Activated naive CD8-positive, alpha-beta T cell treated with anti-CD3 and anti-CD28 coated beads for 36 hours (primary cell): ENCODE results near the gene ST14. TPM values are rescaled to one million over a fixed set of nuclear protein-coding genes. Genes with fewer than 3 reads are reported as not detected.

Experiments used
- DNase-seq: peaks from one replicate; pipeline ENCODE4 v3.0.0; 2021
- H3K27ac Mint-ChIP-seq: one replicate; pipeline ENCODE4 v1.8.0; 2022; ENCODE audit warnings: mild to moderate bottlenecking, moderate library complexity, mixed read lengths
- H3K27me3 Mint-ChIP-seq: one replicate; pipeline ENCODE4 v1.8.0; 2022; ENCODE audit warnings: mild to moderate bottlenecking, mixed read lengths
- H3K36me3 Mint-ChIP-seq: one replicate; pipeline ENCODE4 v1.8.0; 2021; ENCODE audit warnings: mild to moderate bottlenecking, mixed read lengths
- H3K4me1 Mint-ChIP-seq: one replicate; pipeline ENCODE4 v1.8.0; 2021; ENCODE audit warnings: mixed read lengths
- H3K4me3 Mint-ChIP-seq: one replicate; pipeline ENCODE4 v1.8.0; 2022; ENCODE audit warnings: mild to moderate bottlenecking, moderate library complexity, mixed read lengths
- H3K9me3 Mint-ChIP-seq: one replicate; pipeline ENCODE4 v1.8.0; 2022; ENCODE audit warnings: mixed read lengths
- total RNA-seq, 2 experiments: library from RNA; stranded (reverse); gene quantifications; one replicate each; pipeline ENCODE4 v1.2.3, GENCODE V29; 2021

Gene ST14
- under 1 TPM; 0.14 to 0.48 TPM for total RNA-seq

DNA sequence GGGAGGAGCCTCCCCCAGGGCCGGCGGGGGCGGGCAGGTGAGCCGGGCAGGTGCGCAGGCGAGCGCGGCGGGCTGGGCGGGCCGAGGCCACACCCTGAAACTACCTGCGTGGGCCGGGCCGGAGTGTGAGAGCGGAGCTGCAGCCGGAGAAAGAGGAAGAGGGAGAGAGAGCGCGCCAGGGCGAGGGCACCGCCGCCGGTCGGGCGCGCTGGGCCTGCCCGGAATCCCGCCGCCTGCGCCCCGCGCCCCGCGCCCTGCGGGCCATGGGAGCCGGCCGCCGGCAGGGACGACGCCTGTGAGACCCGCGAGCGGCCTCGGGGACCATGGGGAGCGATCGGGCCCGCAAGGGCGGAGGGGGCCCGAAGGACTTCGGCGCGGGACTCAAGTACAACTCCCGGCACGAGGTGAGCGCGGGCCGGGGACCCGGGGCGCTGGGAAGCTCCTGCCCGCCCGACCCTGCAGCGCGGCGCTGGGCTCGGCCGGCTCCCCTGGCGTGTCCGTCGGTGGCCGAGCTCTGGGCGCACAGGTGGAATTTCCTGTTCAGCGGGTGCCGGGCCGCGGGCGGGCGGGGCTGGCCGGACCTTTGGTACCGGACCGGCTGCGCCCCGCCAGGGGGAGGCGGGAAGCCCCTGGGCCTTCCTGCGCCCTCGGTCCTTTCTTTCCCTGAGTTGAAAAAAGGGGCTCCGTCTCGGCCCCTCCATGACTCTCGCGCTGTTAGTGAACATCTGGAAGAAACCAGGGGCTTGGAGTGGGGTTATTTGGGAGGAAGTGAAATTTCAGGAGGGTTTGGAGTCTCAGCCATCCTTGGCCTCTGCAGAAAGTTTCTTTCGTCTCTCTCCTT is at the start of gene ST14:
TSS of gene ST14 (plus strand) at position 126 of the 841 bp plus-strand sequence. CDS start at position 324, 198 bp downstream.
- Mint-ChIP-seq H3K9me3 (no peaks in the 10 kb centered on the region), H3K27me3 (peaks cover 55% of the 10 kb centered on the region), H3K4me1 (peaks cover 5% of the 10 kb centered on the region), H3K4me3 (peak within 1 kb of the TSS; percentile 53), H3K36me3 (no peaks in the 10 kb centered on the region), H3K27ac (no peak within 1 kb of the TSS)
- peak; percentile 18 for DNase-seq

DNA sequence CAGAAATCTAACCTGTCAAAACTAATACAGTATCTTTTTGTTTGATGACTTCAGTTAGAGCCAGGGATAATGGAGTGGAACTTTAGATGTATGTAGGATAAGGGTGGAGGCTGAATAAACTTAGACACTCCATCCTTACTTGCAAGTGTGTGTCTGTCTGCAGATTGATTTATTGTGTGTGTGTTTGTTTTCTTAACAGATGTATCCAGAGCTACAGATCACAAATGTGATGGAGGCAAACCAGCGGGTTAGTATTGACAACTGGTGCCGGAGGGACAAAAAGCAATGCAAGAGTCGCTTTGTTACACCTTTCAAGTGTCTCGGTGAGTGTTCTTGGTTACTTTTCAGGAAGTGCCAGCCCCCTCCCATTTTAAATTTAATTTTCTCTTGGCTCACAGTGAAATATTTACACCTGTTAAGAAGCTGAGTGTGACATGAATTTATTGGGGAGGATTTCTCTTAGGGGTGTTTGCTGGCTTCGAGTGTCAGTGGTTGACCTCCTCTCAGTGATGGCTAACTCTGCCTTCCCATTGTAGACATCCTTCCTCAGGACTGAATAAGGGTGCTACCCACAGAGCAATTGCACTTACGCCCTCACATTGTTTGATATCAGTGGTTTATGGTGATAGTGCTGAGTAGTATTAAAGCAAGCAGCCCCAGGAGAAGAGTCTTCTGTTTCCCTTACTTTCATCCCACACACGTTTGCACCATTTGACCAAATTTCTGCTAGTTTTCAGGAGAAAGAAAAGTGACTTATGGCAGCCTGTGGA is 49.1 kb upstream of the ST14 start:
- peaks cover 13% of the 10 kb centered on the region for H3K27me3 Mint-ChIP-seq
- no peak overlapping the region for H3K4me3 Mint-ChIP-seq

DNA sequence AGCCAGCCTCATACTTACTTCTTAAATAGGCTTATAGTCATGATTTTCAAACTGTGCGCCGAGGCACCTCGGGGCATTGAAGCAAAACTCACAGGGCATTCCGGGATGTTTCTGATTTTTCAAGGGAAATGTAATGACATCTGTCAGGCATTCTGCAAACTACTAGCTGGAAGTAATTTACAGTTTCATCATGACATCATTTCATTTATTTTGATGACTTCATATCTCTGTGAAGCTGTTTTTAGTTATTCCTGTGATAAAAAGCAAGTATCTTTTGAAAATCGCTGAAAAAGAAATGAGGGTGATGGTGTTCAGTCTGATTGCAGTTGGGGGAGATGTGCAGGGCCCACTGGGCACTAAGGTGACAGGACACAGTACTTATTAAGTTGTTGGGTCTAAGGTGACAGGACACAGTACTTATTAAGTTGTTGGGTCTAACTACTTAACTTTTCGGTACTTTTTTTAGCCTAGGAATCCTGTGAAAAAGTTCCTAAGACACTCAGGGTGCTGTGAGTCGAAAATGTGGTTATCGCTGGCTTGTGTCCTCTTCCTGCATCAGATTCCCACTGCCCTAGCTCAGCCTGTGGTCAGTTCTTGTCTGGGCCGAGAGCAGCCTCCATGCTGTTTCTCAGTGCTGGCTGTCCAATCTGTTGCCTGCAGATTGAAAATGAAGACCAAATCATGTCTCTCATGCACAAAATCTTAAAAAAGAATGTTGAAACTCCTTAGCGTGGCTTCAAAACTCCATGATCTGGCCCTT is 47.3 kb upstream of the ST14 start:
- DNase-seq, result no peak
- no peak overlapping the region for H3K4me3 Mint-ChIP-seq
- H3K9me3 Mint-ChIP-seq, result no peaks in the 10 kb centered on the region
- peaks cover 27% of the 10 kb centered on the region for H3K36me3 Mint-ChIP-seq
- no peak overlapping the region for H3K27ac Mint-ChIP-seq
- H3K4me1 Mint-ChIP-seq, result peaks cover under 1% of the 10 kb centered on the region
- H3K27me3 Mint-ChIP-seq, result peaks cover 22% of the 10 kb centered on the region

More for the DNA sequence above, 49.1 kb upstream of the ST14 start:
- H3K4me1 Mint-ChIP-seq, result no peaks in the 10 kb centered on the region
- no peak overlapping the region for H3K27ac Mint-ChIP-seq
- H3K36me3 Mint-ChIP-seq, result peaks cover 37% of the 10 kb centered on the region
- DNase-seq, result no peak
- no peaks in the 10 kb centered on the region for H3K9me3 Mint-ChIP-seq

DNA sequence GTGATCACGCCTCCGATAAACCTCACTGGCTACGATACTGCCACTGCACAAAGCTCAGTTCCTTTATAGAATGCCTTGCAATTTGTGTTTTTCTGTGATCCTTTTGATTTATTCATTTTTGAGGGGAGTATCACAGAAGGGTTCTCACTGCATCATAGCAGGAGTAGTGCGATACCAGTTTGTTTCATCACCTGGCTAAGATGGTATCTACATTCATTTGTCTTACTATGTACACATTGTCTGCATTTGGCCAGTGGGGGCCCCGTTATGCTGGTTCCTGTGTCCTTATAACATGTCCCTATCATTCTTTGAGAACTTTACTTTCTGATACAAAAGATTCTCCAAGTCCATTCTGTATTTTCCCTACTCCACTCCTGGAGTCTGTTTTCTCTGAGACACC is 45.3 kb upstream of the ST14 start:
- no peak for DNase-seq
- Mint-ChIP-seq H3K4me1 (peaks cover 21% of the 10 kb centered on the region), H3K27ac (no peak overlapping the region), H3K27me3 (peaks cover 22% of the 10 kb centered on the region), H3K9me3 (no peaks in the 10 kb centered on the region), H3K4me3 (no peak overlapping the region), H3K36me3 (peaks cover 22% of the 10 kb centered on the region)

DNA sequence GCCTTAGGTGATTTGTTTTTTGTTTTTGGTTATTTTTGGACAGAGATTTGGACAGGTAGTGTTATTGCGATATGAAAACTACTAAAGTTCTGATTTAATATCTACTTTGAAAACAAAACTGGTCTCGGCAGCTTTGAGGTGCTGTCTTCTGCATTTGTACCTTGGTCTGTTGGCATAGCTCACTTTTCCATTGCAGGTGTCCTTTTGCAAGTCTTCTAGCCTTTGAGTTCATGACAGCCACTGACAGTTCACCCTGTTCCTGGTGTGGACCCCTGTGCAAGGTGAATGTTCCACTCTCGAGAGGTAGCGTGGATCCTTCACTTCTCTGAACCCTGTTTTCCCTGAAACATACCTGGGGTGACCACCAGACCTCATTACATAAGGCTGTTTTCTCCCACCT is 44.9 kb upstream of the ST14 start:
- H3K27ac Mint-ChIP-seq, result no peak overlapping the region
- peaks cover 25% of the 10 kb centered on the region for H3K4me1 Mint-ChIP-seq
- H3K27me3 Mint-ChIP-seq, result peaks cover 26% of the 10 kb centered on the region

DNA sequence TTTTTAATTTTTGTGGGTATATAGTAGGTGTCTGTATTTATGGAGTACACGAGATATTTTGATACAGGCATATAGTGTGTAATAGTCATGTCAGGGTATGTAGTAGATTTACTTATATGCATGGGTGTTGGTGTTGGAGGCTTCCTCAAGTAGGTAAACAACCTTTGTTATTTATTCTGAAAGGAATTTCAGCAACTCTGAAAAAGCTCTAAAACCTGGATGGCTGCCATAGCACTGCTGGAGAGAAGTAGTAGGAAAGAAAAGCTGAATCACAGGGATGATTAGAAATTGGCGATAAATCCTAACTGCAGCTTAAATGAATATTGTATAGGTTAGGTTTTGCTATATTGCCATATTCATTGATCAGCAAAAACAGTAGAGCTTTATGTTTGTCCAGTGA is 44.4 kb upstream of the ST14 start:
- H3K9me3 Mint-ChIP-seq, result no peaks in the 10 kb centered on the region
- DNase-seq, result no peak
- H3K27me3 Mint-ChIP-seq, result peaks cover 29% of the 10 kb centered on the region
- H3K4me1 Mint-ChIP-seq, result peaks cover 27% of the 10 kb centered on the region
- peaks cover 21% of the 10 kb centered on the region for H3K36me3 Mint-ChIP-seq
- H3K4me3 Mint-ChIP-seq, result no peak overlapping the region
- H3K27ac Mint-ChIP-seq, result no peak overlapping the region

More for the DNA sequence above, 44.9 kb upstream of the ST14 start:
- H3K36me3 Mint-ChIP-seq, result peaks cover 22% of the 10 kb centered on the region
- H3K4me3 Mint-ChIP-seq, result no peak overlapping the region
- no peaks in the 10 kb centered on the region for H3K9me3 Mint-ChIP-seq
- no peak for DNase-seq

DNA sequence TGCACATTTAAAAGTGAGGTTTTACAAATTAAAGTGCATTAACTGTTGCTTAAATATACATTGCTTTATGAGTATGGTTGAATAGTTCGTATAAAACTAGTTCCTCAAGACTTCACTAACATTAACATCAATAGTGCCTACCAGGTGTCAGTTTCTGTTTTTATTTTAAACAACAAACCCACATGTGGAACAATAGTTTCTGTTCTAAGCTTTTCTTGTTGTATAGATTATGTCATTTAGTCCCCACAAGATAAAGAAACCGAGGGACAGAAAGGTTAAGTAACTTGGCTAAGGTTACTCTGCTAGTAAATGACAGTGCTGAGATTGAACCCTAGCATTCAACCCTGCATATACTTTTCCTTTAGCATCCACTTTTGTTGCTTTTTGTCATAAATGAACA is 41.4 kb upstream of the ST14 start:
- Mint-ChIP-seq H3K27me3 (peaks cover 34% of the 10 kb centered on the region), H3K9me3 (no peaks in the 10 kb centered on the region), H3K36me3 (peaks cover 27% of the 10 kb centered on the region), H3K27ac (no peak overlapping the region), H3K4me1 (peaks cover 53% of the 10 kb centered on the region), H3K4me3 (no peak overlapping the region)
- DNase-seq, result no peak

DNA sequence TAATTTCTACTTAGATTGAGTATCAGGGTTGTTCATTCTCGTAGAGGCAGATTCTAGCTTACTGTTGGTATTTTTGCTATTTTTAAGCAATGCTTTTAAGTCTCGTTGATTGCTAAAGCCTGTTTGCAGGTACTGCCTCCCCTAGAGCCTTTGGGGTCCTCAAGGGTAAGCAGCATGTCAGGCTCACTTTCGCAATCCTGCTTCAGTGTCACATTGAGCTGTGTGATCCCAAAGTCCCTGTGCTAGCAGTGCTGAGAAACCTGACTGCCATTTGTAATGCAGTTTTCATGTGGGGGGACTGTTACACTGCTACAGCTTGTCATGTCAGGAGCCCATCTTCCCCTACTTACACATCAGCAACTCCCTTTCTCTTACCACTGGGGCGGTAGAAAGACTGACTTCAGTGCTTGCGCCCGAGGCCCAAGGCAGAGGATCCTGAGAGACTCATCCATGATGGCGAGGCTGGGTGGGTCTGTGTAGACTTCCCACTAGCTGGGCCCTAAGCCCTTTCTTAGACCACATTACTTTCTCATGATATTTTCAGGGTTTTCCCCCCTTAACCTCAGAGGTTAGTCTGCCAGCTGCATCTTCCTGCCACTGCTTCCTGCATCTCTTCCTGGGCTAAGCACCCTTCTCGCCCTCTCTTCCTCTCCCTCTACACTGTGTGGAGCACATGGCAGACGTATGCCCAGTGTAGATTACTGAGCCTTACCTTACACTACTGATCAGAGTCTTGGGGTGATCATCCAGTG is 40.8 kb upstream of the ST14 start:
- peak overlapping the region; percentile 9 for H3K4me3 Mint-ChIP-seq
- H3K27me3 Mint-ChIP-seq, result peaks cover 37% of the 10 kb centered on the region
- H3K4me1 Mint-ChIP-seq, result peaks cover 53% of the 10 kb centered on the region
- H3K9me3 Mint-ChIP-seq, result no peaks in the 10 kb centered on the region
- DNase-seq, result peak; percentile 43
- H3K36me3 Mint-ChIP-seq, result peaks cover 31% of the 10 kb centered on the region
- no peak overlapping the region for H3K27ac Mint-ChIP-seq

DNA sequence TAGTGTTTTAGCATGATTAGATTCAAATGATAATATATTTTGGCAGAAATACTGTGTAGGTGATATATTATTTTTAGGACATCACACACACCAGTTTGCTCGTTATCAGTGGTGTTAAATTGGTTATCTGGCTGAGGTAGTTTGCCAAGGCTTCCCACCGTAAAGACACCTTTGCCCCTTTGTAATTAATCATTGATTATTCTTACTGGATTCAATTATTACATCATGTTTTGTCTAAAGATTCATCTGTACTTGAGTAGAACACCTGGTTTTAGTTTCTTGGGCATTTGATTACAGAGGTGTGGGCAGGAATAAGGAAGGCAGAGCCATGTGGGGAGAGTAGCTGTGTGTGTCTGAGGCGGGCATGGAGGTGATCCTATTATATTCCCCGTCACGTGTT is 39.5 kb upstream of the ST14 start:
- H3K4me1 Mint-ChIP-seq, result peaks cover 53% of the 10 kb centered on the region

DNA sequence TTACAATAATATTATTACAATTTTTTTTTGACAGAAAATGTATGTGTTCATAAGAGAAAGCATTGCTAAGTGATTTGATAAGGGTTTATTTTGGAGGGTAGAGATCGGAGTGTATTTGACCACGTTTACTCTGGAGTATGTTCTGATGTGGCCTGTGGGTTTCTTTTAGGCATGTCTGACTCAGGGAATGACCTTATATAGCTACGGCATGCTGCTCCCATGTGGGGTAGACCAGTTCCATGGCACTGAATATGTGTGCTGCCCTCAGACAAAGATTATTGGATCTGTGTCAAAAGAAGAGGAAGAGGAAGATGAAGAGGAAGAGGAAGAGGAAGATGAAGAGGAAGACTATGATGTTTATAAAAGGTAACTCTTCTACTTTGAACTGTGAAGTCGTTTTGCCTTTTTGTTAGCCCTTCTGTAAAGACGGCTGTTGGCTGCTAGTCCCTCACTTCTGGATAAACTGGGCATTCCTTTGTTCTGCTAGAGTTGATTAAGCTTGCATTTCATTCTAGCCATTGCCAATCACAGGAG is 38.1 kb upstream of the ST14 start:
- H3K36me3 Mint-ChIP-seq, result peaks cover 29% of the 10 kb centered on the region
- H3K4me3 Mint-ChIP-seq, result no peak overlapping the region
- no peak overlapping the region for H3K27ac Mint-ChIP-seq
- H3K27me3 Mint-ChIP-seq, result peaks cover 17% of the 10 kb centered on the region
- DNase-seq, result peak; percentile 39
- H3K4me1 Mint-ChIP-seq, result peaks cover 53% of the 10 kb centered on the region
- no peaks in the 10 kb centered on the region for H3K9me3 Mint-ChIP-seq

More for the DNA sequence above, 39.5 kb upstream of the ST14 start:
- H3K27me3 Mint-ChIP-seq, result peaks cover 27% of the 10 kb centered on the region
- H3K27ac Mint-ChIP-seq, result no peak overlapping the region
- H3K36me3 Mint-ChIP-seq, result peaks cover 30% of the 10 kb centered on the region
- no peak for DNase-seq
- no peaks in the 10 kb centered on the region for H3K9me3 Mint-ChIP-seq
- H3K4me3 Mint-ChIP-seq, result no peak overlapping the region

DNA sequence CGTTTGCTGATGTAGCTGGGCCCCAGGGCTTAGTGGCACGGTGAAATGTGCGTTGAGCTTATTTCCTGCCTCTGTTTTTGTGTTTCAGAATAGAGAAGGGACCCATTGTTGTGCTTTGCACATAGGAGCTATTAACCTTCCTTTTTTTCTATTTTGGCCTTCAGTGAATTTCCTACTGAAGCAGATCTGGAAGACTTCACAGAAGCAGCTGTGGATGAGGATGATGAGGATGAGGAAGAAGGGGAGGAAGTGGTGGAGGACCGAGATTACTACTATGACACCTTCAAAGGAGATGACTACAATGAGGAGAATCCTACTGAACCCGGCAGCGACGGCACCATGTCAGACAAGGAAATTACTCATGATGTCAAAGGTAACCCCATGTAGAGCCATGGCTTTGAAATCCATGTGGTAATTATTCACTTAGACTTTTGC is 37.4 kb upstream of the ST14 start:
- Mint-ChIP-seq H3K27ac (no peak overlapping the region), H3K4me1 (peaks cover 53% of the 10 kb centered on the region), H3K4me3 (no peak overlapping the region), H3K27me3 (peaks cover 17% of the 10 kb centered on the region), H3K36me3 (peaks cover 29% of the 10 kb centered on the region), H3K9me3 (no peaks in the 10 kb centered on the region)
- DNase-seq, result peak; percentile 24

DNA sequence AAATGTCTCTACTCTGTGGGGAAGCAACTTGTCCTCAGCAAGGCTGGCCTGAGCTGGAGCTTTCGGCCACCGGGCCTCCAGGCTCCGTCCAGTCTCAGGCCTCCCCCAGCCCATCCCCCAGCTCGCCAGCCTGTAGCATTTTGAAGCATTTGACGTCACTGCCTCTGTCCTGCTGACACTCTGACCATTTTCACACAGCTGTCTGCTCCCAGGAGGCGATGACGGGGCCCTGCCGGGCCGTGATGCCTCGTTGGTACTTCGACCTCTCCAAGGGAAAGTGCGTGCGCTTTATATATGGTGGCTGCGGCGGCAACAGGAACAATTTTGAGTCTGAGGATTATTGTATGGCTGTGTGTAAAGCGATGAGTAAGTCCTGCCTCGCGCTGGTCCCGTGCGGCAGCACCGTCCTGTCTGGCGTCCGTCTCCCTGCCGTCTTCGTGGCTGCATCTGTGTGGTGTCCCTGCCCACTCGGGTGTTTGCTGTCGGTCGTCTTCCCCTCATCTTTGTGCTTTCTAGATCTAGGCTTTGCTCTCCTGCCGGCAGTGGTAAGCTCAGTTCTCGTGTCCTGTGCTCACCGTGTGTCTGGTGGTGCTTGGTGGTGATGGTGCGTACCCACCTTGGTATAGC is 36.1 kb upstream of the ST14 start:
- Mint-ChIP-seq H3K27me3 (peaks cover 17% of the 10 kb centered on the region), H3K4me1 (peaks cover 39% of the 10 kb centered on the region), H3K27ac (no peak overlapping the region), H3K4me3 (no peak overlapping the region), H3K9me3 (no peaks in the 10 kb centered on the region), H3K36me3 (peaks cover 29% of the 10 kb centered on the region)
- no peak for DNase-seq

DNA sequence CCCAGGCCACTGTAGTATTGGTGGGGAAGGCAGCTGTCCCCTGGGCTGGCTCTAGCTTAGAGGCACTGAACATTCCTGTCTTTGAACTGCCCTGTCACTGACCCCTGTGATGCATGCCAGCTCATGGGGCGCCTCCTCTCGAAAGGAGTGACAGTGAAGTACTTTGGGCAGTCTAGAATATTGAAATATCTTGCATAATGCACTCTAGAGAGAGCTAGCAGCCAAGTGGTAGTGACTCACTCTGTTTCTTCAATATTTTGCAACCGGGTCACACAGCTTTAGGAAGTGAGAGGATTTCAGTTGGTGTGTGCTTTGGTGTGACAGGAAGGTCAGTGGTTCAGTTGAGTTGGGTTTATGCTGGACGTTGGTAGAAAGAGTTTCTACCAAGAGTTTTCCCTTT is 35.5 kb upstream of the ST14 start:
- Mint-ChIP-seq H3K36me3 (peaks cover 31% of the 10 kb centered on the region), H3K9me3 (no peaks in the 10 kb centered on the region), H3K4me1 (peaks cover 33% of the 10 kb centered on the region), H3K27me3 (peaks cover 17% of the 10 kb centered on the region), H3K4me3 (no peak overlapping the region), H3K27ac (no peak overlapping the region)
- no peak for DNase-seq

DNA sequence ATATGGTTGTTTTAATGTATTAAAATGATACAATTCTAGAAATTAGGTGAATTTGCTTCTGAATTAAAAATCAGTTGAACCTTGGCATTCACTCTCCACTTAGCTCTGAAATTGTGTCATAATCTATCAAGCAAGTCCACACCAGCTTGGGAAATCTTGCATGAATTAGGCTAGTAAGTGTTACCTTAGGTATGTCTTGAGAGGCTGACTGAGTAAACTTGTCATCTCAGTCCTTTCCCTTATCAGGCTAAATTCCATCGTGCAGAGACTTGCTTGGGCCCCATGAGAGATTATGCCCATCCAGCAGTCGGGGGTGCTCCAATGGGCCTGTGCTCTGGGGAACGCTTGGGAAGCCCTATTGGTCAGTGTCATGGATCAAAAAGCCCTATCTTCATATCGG is 33.9 kb upstream of the ST14 start:
- no peak for DNase-seq
- peaks cover 6% of the 10 kb centered on the region for H3K27me3 Mint-ChIP-seq
- no peak overlapping the region for H3K4me3 Mint-ChIP-seq
- no peaks in the 10 kb centered on the region for H3K9me3 Mint-ChIP-seq
- H3K27ac Mint-ChIP-seq, result no peak overlapping the region
- peaks cover 30% of the 10 kb centered on the region for H3K36me3 Mint-ChIP-seq
- H3K4me1 Mint-ChIP-seq, result peaks cover 22% of the 10 kb centered on the region
